Measurements from ENCODE around the gene PARD6B. TPM values are rescaled to one million over a fixed set of nuclear protein-coding genes. Genes with fewer than 3 reads are reported as not detected.

Gene PARD6B
- total and polyA plus RNA-seq, 2 of the 13 experiments (the other 11 are each of a cell fraction or from before 2014, with no cell fraction given), result 6.9 to 22.2 TPM

DNA sequence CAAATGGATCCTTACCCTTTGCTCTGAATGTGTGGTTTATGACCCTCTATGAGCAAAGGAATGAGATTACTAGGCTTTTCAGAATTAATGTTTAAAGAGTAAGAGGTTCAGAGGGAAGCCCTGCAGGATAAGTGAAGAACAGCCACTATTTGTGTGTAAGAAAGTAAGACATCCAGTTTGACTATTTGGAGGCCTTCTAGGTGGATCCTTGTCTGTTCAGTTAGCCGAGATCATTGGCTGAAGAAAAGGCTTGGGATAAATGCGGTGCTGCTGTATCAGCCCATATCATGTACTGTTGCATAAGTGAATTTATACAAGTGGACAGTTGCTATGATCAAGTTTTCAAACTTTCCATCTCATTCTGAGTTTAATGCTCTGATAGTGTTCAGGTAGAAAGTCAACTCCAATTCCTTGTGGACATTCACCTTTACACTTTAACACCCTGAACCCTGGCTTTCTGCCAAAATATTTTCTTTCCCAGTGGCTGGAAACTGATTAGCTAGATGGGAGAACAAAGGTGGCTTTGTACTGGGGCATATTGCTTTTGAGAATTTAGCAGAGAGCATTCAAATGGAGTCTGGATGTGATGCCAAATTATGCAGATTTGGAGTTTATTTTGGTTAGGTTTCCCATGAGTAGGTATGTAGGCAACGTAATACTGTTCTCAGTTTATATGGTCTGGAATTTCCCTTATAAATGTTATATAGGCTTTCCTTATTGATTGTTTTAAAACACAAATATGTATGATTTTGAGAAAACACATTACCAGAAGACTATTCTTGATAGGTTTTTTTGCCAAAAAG is 15.0 kb downstream of the PARD6B start (continued):
- TF ChIP-seq LBX2 (CRISPR knock-in tag; IDR thresholded peaks at IDR 0.05; ENCODE audit: borderline replicate concordance), result no peak
- peak; percentile 35; the same call in 1 of the 2 replicates for TF ChIP-seq ZNF24 (IDR thresholded peaks at IDR 0.05)
- TF ChIP-seq NPAS2 (CRISPR knock-in tag; IDR thresholded peaks at IDR 0.05; ENCODE audit: borderline replicate concordance), result no peak
- no peak for TF ChIP-seq ZNF101 (CRISPR knock-in tag; IDR thresholded peaks at IDR 0.05; ENCODE audit: borderline replicate concordance, low read depth)
- TF ChIP-seq RNF219 (CRISPR knock-in tag; IDR thresholded peaks at IDR 0.05), result 0 out of 2 replicates have a peak, but pooled peaks have one; percentile 29
- TF ChIP-seq ZFP91 (CRISPR knock-in tag; IDR thresholded peaks at IDR 0.05; ENCODE audit: borderline replicate concordance), result no peak
- TF ChIP-seq KDM6A (CRISPR knock-in tag; IDR thresholded peaks at IDR 0.05; ENCODE audit: low read depth), result peak; percentile 84
- TF ChIP-seq, protein P1, sequence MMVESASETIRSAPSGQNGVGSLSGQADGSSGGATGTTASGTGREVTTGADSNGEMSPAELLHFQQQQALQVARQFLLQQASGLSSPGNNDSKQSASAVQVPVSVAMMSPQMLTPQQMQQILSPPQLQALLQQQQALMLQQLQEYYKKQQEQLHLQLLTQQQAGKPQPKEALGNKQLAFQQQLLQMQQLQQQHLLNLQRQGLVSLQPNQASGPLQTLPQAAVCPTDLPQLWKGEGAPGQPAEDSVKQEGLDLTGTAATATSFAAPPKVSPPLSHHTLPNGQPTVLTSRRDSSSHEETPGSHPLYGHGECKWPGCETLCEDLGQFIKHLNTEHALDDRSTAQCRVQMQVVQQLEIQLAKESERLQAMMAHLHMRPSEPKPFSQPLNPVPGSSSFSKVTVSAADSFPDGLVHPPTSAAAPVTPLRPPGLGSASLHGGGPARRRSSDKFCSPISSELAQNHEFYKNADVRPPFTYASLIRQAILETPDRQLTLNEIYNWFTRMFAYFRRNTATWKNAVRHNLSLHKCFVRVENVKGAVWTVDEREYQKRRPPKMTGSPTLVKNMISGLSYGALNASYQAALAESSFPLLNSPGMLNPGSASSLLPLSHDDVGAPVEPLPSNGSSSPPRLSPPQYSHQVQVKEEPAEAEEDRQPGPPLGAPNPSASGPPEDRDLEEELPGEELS (CRISPR knock-in tag; IDR thresholded peaks at IDR 0.05), result peak; percentile 73; the same call in 1 of the 2 replicates
- TF ChIP-seq, protein P2, sequence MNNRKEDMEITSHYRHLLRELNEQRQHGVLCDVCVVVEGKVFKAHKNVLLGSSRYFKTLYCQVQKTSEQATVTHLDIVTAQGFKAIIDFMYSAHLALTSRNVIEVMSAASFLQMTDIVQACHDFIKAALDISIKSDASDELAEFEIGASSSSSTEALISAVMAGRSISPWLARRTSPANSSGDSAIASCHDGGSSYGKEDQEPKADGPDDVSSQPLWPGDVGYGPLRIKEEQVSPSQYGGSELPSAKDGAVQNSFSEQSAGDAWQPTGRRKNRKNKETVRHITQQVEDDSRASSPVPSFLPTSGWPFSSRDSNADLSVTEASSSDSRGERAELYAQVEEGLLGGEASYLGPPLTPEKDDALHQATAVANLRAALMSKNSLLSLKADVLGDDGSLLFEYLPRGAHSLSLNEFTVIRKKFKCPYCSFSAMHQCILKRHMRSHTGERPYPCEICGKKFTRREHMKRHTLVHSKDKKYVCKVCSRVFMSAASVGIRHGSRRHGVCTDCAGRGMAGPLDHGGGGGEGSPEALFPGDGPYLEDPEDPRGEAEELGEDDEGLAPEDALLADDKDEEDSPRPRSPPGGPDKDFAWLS (CRISPR knock-in tag; IDR thresholded peaks at IDR 0.05; ENCODE audit: borderline replicate concordance), result no peak
- TF ChIP-seq ZNF562 (CRISPR knock-in tag; IDR thresholded peaks at IDR 0.05; ENCODE audit: borderline replicate concordance), result no peak
- TF ChIP-seq, protein P3, sequence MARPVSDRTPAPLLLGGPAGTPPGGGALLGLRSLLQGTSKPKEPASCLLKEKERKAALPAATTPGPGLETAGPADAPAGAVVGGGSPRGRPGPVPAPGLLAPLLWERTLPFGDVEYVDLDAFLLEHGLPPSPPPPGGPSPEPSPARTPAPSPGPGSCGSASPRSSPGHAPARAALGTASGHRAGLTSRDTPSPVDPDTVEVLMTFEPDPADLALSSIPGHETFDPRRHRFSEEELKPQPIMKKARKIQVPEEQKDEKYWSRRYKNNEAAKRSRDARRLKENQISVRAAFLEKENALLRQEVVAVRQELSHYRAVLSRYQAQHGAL (CRISPR knock-in tag; IDR thresholded peaks at IDR 0.05; ENCODE audit: not compliant biosample characterization), result no peak
- TF ChIP-seq AKAP8 (CRISPR knock-in tag; IDR thresholded peaks at IDR 0.05), result no peak
- TF ChIP-seq ZNF660 (CRISPR knock-in tag; IDR thresholded peaks at IDR 0.05; ENCODE audit: borderline replicate concordance, low read depth), result no peak
- TF ChIP-seq ZNF678 (CRISPR knock-in tag; IDR thresholded peaks at IDR 0.05), result no peak
- TF ChIP-seq ZNF383 (CRISPR knock-in tag; IDR thresholded peaks at IDR 0.05; ENCODE audit: borderline replicate concordance), result no peak
- TF ChIP-seq SP2 (CRISPR knock-in tag; IDR thresholded peaks at IDR 0.05), result no peak

All from HepG2 (cell line).